Measurements from ENCODE around the gene RRAGD. TPM values are rescaled to one million over a fixed set of nuclear protein-coding genes. Genes with fewer than 3 reads are reported as not detected.

Gene RRAGD
- total RNA-seq, 2 experiments from 2014 or later: 9.0 to 10.2 TPM

DNA sequence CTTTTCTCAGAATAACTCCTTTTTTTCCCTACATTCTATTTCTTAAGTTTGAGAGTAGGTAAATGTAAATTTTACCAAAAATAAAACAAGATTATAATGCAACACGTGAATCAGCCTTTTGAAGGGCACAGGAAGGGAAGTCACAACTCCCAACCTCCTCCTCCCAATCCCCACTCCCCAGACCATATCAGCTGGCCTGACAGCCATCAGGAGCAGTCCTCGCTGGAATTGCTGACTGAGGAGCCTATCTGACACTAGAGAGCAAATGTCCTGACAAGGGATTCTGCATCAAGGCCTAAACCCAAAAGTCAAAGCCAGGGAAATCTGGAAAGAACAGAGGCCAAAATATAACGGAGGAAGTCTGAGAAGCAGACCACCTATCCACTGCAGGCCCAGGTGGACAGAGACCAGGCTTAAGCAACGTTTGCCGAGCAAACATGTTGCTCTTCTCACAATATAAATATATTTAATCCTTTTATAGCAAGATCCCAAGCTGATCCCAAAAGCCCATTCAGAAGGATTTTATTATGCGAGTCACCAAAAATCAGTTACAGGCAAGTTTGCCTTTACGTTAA is 2.5 kb downstream of the RRAGD start:
- CTCF ChIA-PET: interaction anchor here (0.9 kb wide), 1 partner anchor 75 kb away, joined by 3 read pairs; no protein-coding TSS in a partner anchor
- no peak overlapping the region for H3K27ac Mint-ChIP-seq
- no peak overlapping the region for H3K4me3 ChIP-seq (ENCODE audit: low read length)
- H3K27ac ChIP-seq (ENCODE audit: low read depth in 1 of 2, low read length in 2 of 2): no peak overlapping the region
- ATAC-seq (ENCODE audit: poor library complexity) (no peak), DNase-seq (no peak)
- H3K4me1 ChIP-seq (ENCODE audit: insufficient read depth, low read length): peaks cover 24% of the 10 kb centered on the region
- H3K27me3 ChIP-seq (ENCODE audit: control insufficient read depth in 1 of 2, insufficient read depth in 2 of 2, low read length in 2 of 2): peaks cover 0 to 4% of the 10 kb centered on the region in 2 experiments
- H3K36me3 Mint-ChIP-seq (ENCODE audit: low read depth): peaks cover 5% of the 10 kb centered on the region
- H3K9me3 Mint-ChIP-seq: no peaks in the 10 kb centered on the region
- H3K9me3 ChIP-seq (ENCODE audit: control insufficient read depth in 1 of 2, insufficient read depth in 1 of 2, low read length in 2 of 2): no peaks in the 10 kb centered on the region
- peaks cover 6% of the 10 kb centered on the region for H3K27me3 Mint-ChIP-seq
- POLR2A ChIA-PET: no interaction called here
- H3K4me3 Mint-ChIP-seq: peak overlapping the region; percentile 90
- intact Hi-C loops (cut with DNase I, micrococcal nuclease): loop anchor here (5.0 kb wide), 2 partner anchors 32 to 62 kb away; no protein-coding TSS in a partner anchor
- no peaks in the 10 kb centered on the region for H3K36me3 ChIP-seq (ENCODE audit: insufficient read depth, low read length)
- TF ChIP-seq CTCF (IDR thresholded peaks at IDR 0.05): no peak
- peaks cover 14% of the 10 kb centered on the region for H3K4me1 Mint-ChIP-seq (ENCODE audit: low read depth)

DNA sequence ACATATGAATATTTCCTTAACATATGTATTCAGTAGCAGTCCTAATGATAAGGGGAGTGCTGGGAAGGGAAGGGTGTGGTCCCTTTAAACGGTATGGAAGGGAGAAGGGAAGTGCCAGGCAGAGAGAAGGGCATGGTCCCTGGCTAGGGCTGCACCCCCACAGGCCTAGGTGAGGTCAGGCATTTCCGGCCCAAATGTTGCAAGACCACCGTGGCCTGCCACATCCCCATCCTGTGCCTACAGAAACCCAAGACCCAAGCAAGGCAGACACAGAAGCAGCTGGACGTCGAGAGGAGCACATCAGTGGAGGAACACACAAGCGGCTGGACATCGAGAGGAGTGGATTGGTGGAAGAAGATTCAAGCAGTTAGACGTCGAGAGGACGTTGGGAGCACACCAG is 5.9 kb downstream of the RRAGD start:
- H3K36me3 Mint-ChIP-seq (ENCODE audit: low read depth): no peaks in the 10 kb centered on the region
- no peak for TF ChIP-seq CTCF (IDR thresholded peaks at IDR 0.05)
- ChIA-PET CTCF (interaction anchor here (0.6 kb wide), 1 partner anchor 10 kb away, joined by 3 read pairs; no protein-coding TSS in a partner anchor), POLR2A (no interaction called here)
- no peaks in the 10 kb centered on the region for H3K4me1 Mint-ChIP-seq (ENCODE audit: low read depth)
- H3K9me3 Mint-ChIP-seq: no peaks in the 10 kb centered on the region
- Histone ChIP-seq H3K4me1 (ENCODE audit: insufficient read depth, low read length) (peaks cover 8% of the 10 kb centered on the region), H3K4me3 (ENCODE audit: low read length) (no peak overlapping the region), H3K9me3 (ENCODE audit: control insufficient read depth in 1 of 2, insufficient read depth in 1 of 2, low read length in 2 of 2) (no peaks in the 10 kb centered on the region), H3K27me3 (ENCODE audit: control insufficient read depth in 1 of 2, insufficient read depth in 2 of 2, low read length in 2 of 2) (no peaks in the 10 kb centered on the region), H3K36me3 (ENCODE audit: insufficient read depth, low read length) (no peaks in the 10 kb centered on the region), H3K27ac (ENCODE audit: low read depth in 1 of 2, low read length in 2 of 2) (no peak overlapping the region)
- intact Hi-C loops (cut with DNase I, micrococcal nuclease): no loop called here
- H3K27me3 Mint-ChIP-seq: no peaks in the 10 kb centered on the region
- H3K4me3 Mint-ChIP-seq: no peak overlapping the region
- ATAC-seq (ENCODE audit: poor library complexity) (no peak), DNase-seq (no peak)
- no peak overlapping the region for H3K27ac Mint-ChIP-seq

GRCh38 chr6:89404512-89404911 is 7.6 kb downstream of the RRAGD start:
- Histone ChIP-seq H3K27me3 (ENCODE audit: control insufficient read depth in 1 of 2, insufficient read depth in 2 of 2, low read length in 2 of 2) (no peaks in the 10 kb centered on the region), H3K36me3 (ENCODE audit: insufficient read depth, low read length) (no peaks in the 10 kb centered on the region), H3K27ac (ENCODE audit: low read depth in 1 of 2, low read length in 2 of 2) (no peak overlapping the region), H3K9me3 (ENCODE audit: control insufficient read depth in 1 of 2, insufficient read depth in 1 of 2, low read length in 2 of 2) (no peaks in the 10 kb centered on the region), H3K4me1 (ENCODE audit: insufficient read depth, low read length) (peaks cover 4% of the 10 kb centered on the region), H3K4me3 (ENCODE audit: low read length) (no peak overlapping the region)
- Mint-ChIP-seq H3K27me3 (no peaks in the 10 kb centered on the region), H3K9me3 (no peaks in the 10 kb centered on the region), H3K4me3 (no peak overlapping the region), H3K27ac (no peak overlapping the region), H3K36me3 (ENCODE audit: low read depth) (no peaks in the 10 kb centered on the region), H3K4me1 (ENCODE audit: low read depth) (no peaks in the 10 kb centered on the region)
- ATAC-seq (ENCODE audit: poor library complexity) (no peak), DNase-seq (no peak)
- TF ChIP-seq CTCF (IDR thresholded peaks at IDR 0.05): no peak
- ChIA-PET POLR2A (no interaction called here), CTCF (interaction anchor here (1.1 kb wide), 1 partner anchor 32 kb away, joined by 3 read pairs; no protein-coding TSS in a partner anchor)
- intact Hi-C loops (cut with DNase I, micrococcal nuclease): no loop called here
